A673 (cell line): ENCODE measurements around the gene RGS6.

Source experiments
- CTCF ChIP-seq: fragments of 300-800, 200-600 bp; sonication (generic); conservative IDR thresholded peaks from 2 replicates; pipeline ENCODE4 v1.5.1; 2017; ENCODE audit warnings: low read depth, mild to moderate bottlenecking, antibody characterized with exemption, low read length, moderate library complexity, mixed read lengths
- EZH2 ChIP-seq: fragments of 200-600 bp; sonication (generic); IDR thresholded peaks from 2 replicates; pipeline ENCODE4 v1.6.1; 2017; ENCODE audit warnings: borderline replicate concordance, low read depth, mild to moderate bottlenecking, mixed read lengths, antibody characterized with exemption, low read length; ENCODE audit not compliant: poor library complexity, severe bottlenecking

DNA sequence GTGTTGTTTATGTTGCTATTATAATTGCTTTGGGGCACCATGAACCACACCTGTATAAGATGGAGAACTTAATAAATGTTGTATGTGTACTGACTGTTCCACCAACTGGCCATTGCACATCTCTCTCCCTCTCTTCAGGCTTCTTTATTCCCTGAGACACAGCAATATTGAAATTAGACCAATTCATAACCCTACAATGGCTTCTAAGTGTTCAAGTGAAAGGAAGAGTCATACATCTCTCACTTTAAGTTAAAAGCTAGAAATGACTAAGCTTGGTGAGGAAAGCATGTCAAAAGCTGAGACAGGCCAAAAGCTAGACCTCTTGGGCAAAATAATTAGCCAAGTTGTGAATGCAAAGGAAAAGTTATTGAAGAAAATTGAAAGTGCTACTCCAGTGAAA, 373.3 kb downstream of the RGS6 start:
- TF ChIP-seq CTCF = no peak
- no peak for TF ChIP-seq EZH2
